Measurements from ENCODE around the gene FKBP1C. TPM values are rescaled to one million over a fixed set of nuclear protein-coding genes. Genes with fewer than 3 reads are reported as not detected.

The FKBP1C gene
- total and polyA plus RNA-seq, 12 donors: 0.25 to 2.9 (median 2.0) TPM; not detected in 3

DNA sequence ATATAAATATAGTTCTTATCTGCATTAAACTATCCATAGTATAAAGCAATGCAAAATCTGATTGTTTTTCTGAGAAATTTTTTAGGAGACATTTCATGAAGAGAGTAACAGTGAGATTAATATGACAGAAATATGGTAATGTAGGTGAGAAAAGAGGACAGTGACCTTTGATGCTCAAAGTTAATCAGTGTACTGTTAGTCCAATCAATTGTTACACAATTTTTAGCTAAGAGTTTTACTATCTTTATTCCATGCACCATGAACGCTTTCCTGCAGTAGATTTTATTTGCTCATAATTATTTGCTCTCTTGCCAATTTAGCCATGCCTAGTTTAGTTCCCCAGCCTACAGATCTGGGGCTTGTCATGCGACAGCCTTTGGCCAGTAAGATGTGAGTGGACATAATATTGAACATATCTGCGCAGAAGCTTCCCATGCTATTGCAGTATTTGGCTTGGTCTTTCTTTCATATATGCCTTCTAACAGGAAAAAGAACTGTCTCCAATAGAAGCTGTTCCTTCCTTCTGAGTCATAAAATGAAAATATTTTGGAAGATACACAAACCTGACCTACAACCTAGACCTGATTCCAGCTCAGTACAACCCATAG lies 38.7 kb downstream of the FKBP1C start:
- intact Hi-C loops (cut with DNase I): no loop called here
- H3K4me3 ChIP-seq: no peak overlapping the region
- ATAC-seq (no peak), DNase-seq (no peak)
- H3K27ac ChIP-seq: no peak overlapping the region
- peaks cover 0 to 8% (median 0%) of the 10 kb centered on the region in 11 donors for H3K9me3 ChIP-seq
- whole genome bisulfite sequencing, 2 donors: 87 to 90% methylated on average over 3 of the region's 3 CpGs
- H3K27me3 ChIP-seq: no peaks in the 10 kb centered on the region
- no peaks in the 10 kb centered on the region for H3K36me3 ChIP-seq
- no peaks in the 10 kb centered on the region for H3K4me1 ChIP-seq
- TF ChIP-seq, protein P1, sequence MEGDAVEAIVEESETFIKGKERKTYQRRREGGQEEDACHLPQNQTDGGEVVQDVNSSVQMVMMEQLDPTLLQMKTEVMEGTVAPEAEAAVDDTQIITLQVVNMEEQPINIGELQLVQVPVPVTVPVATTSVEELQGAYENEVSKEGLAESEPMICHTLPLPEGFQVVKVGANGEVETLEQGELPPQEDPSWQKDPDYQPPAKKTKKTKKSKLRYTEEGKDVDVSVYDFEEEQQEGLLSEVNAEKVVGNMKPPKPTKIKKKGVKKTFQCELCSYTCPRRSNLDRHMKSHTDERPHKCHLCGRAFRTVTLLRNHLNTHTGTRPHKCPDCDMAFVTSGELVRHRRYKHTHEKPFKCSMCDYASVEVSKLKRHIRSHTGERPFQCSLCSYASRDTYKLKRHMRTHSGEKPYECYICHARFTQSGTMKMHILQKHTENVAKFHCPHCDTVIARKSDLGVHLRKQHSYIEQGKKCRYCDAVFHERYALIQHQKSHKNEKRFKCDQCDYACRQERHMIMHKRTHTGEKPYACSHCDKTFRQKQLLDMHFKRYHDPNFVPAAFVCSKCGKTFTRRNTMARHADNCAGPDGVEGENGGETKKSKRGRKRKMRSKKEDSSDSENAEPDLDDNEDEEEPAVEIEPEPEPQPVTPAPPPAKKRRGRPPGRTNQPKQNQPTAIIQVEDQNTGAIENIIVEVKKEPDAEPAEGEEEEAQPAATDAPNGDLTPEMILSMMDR (IDR thresholded peaks at IDR 0.05): no peak

DNA sequence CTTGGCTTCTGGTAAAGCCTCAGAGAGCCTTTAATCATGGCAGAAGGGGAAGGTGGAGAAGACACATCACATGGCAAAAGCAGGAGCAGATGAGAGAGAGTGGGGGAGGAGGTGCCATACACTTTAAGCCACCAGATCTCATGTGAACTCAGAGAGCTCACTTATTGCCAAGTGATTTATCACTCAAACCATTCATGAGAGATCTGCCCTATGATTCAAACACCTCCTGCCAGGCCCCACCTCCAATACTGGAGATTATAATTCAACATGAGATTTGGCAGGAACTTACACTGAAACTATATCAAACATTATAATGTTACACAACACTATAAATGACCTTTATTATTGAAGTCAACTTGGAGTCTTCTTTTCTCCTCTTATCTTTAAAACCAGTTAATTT lies 47.9 kb downstream of the FKBP1C start:
- TF ChIP-seq, protein P1 (IDR thresholded peaks at IDR 0.05): no peak
- intact Hi-C loops (cut with DNase I): no loop called here
- Histone ChIP-seq H3K27me3 (no peaks in the 10 kb centered on the region), H3K4me1 (no peaks in the 10 kb centered on the region), H3K9me3 (peaks cover 0 to 2% (median 0%) of the 10 kb centered on the region in 11 donors), H3K27ac (no peak overlapping the region), H3K4me3 (no peak overlapping the region), H3K36me3 (no peaks in the 10 kb centered on the region)
- DNase-seq (no peak), ATAC-seq (no peak)

DNA sequence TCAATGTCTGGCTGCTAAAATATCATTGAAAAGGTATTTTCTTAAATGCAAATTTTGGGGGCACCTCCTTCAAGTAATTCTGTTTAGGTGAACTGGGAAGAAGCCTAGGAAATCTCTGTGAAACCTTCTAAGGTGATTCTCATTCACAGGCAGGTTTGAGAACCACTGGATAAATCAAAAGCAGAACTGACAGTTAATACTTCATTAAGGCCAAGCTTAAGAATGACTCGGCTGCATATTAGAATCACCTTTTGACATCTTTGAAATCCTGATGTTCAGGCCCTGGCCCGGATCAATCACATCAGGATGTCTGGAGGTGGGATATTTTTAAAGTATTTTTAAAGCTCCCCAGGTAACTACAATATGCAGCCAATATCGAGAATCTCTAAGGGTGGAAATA lies 50.6 kb downstream of the FKBP1C start:
- WGBS, 2 donors: 66 to 71% methylated on average over 3 of the region's 3 CpGs
- Histone ChIP-seq H3K27me3 (no peaks in the 10 kb centered on the region), H3K4me3 (no peak overlapping the region), H3K9me3 (no peaks in the 10 kb centered on the region), H3K36me3 (no peaks in the 10 kb centered on the region), H3K4me1 (no peaks in the 10 kb centered on the region), H3K27ac (no peak overlapping the region)
- ATAC-seq: no peak
- TF ChIP-seq, protein P1 (IDR thresholded peaks at IDR 0.05): no peak
- no peak for DNase-seq
- intact Hi-C loops (cut with DNase I): no loop called here

Other genes with a start within 250 kb of the FKBP1C start
- not detected for gene LGSN, start 108.5 kb downstream of the FKBP1C start, total RNA-seq
- not detected for gene LGSN, start 108.5 kb downstream of the FKBP1C start, polyA plus RNA-seq

Measured in heart right ventricle (tissue), 16 donors.